HEK293 (cell line): ENCODE results near the gene IL11.

Source experiments
- CTCF ChIA-PET: fragments of 350-600 bp; formaldehyde crosslinking; extraction: SDS; loops from one replicate; lab custom pipeline; 2021; ENCODE audit warnings: antibody characterized with exemption; lab: Yijun Ruan, JAX
- POLR2A ChIA-PET: fragments of 300-600 bp; formaldehyde crosslinking; extraction: SDS; loops from one replicate; lab custom pipeline; 2020; ENCODE audit warnings: antibody characterized with exemption, inconsistent platforms; lab: Yijun Ruan, JAX
- H3K27ac ChIP-seq: fragments of 200-500 bp; sonication (Bioruptor generic); 2 replicates; pipeline ENCODE4 v1.5.1; 2014; ENCODE audit warnings: low read depth, low read length, control low read depth, inconsistent platforms; ENCODE audit errors: extremely low read depth
- H3K36me3 ChIP-seq, 2 experiments: fragments of 200-500 bp in 1 of 2; sonication (Bioruptor generic) in 1 of 2; 1 replicate in 1 of 2; 2 replicates in 1 of 2; pipeline ENCODE4 v1.5.1; 2014 to 2017; ENCODE audit warnings: inconsistent platforms in 2 of 2, low read length in 2 of 2; ENCODE audit not compliant: control insufficient read depth in 2 of 2, insufficient read depth in 1 of 2
- H3K4me1 ChIP-seq: fragments of 200-500 bp; sonication (Bioruptor generic); 2 replicates; pipeline ENCODE4 v1.5.1; 2014; ENCODE audit warnings: mild to moderate bottlenecking, low read length, inconsistent platforms; ENCODE audit not compliant: control insufficient read depth, insufficient read depth
- H3K4me3 ChIP-seq: 2 replicates; pipeline ENCODE4 v1.5.1; 2011; ENCODE audit warnings: low read depth, mild to moderate bottlenecking, control low read depth, low read length, moderate library complexity
- H3K9me3 ChIP-seq: fragments of 200-500 bp; sonication (Bioruptor generic); 2 replicates; pipeline ENCODE4 v1.5.1; 2014; ENCODE audit warnings: low read depth, low read length, inconsistent platforms; ENCODE audit not compliant: control insufficient read depth, insufficient read depth
- BCL11B ChIP-seq: fragments of 450-650 bp; formaldehyde crosslinking; IDR thresholded peaks from 2 replicates; pipeline ENCODE4 v1.5.1; 2016; ENCODE audit warnings: low read depth, missing biosample characterization, missing genetic modification characterization
- IKZF3 ChIP-seq: fragments of 450-650 bp; IDR thresholded peaks from 2 replicates; pipeline ENCODE4 v1.5.0; 2018; ENCODE audit warnings: missing biosample characterization, mild to moderate bottlenecking, missing genetic modification characterization, moderate library complexity
- INSM2 ChIP-seq: fragments of 450-650 bp; formaldehyde crosslinking; IDR thresholded peaks from 2 replicates; pipeline ENCODE4 v1.5.1; 2016; ENCODE audit warnings: missing biosample characterization, missing genetic modification characterization
- OSR2 ChIP-seq: fragments of 450-650 bp; formaldehyde crosslinking; IDR thresholded peaks from 2 replicates; pipeline ENCODE4 v1.5.1; 2016; ENCODE audit warnings: missing biosample characterization, missing genetic modification characterization
- PATZ1 ChIP-seq: fragments of 450-650 bp; formaldehyde crosslinking; IDR thresholded peaks from 2 replicates; pipeline ENCODE4 v1.5.1; 2016; ENCODE audit warnings: missing biosample characterization, missing genetic modification characterization
- REPIN1 ChIP-seq: fragments of 450-650 bp; formaldehyde crosslinking; IDR thresholded peaks from 2 replicates; pipeline ENCODE4 v1.5.1; 2017; ENCODE audit warnings: missing biosample characterization, missing genetic modification characterization, low read depth
- SP2 ChIP-seq: fragments of 450-650 bp; formaldehyde crosslinking; IDR thresholded peaks from 2 replicates; pipeline ENCODE4 v1.5.1; 2016; ENCODE audit warnings: missing biosample characterization, missing genetic modification characterization
- ZBTB44 ChIP-seq: fragments of 450-650 bp; IDR thresholded peaks from 2 replicates; pipeline ENCODE4 v1.5.1; 2018; ENCODE audit warnings: missing biosample characterization, mild to moderate bottlenecking, missing genetic modification characterization
- ZIC2 ChIP-seq: fragments of 450-650 bp; formaldehyde crosslinking; IDR thresholded peaks from 2 replicates; pipeline ENCODE4 v1.5.1; 2016; ENCODE audit warnings: missing biosample characterization, missing genetic modification characterization
- ZNF121 ChIP-seq: fragments of 450-650 bp; formaldehyde crosslinking; IDR thresholded peaks from 2 replicates; pipeline ENCODE4 v1.5.1; 2016; ENCODE audit warnings: missing biosample characterization, missing genetic modification characterization
- ZNF132 ChIP-seq: fragments of 450-650 bp; formaldehyde crosslinking; IDR thresholded peaks from 2 replicates; pipeline ENCODE4 v1.5.1; 2017; ENCODE audit warnings: missing biosample characterization, missing genetic modification characterization, borderline replicate concordance
- ZNF146 ChIP-seq: fragments of 450-650 bp; formaldehyde crosslinking; IDR thresholded peaks from 2 replicates; pipeline ENCODE4 v1.5.1; 2016; ENCODE audit warnings: missing biosample characterization, missing genetic modification characterization
- ZNF211 ChIP-seq: fragments of 450-650 bp; formaldehyde crosslinking; IDR thresholded peaks from 2 replicates; pipeline ENCODE4 v1.5.1; 2016; ENCODE audit warnings: low read depth, missing biosample characterization, missing genetic modification characterization
- ZNF324 ChIP-seq: fragments of 450-650 bp; formaldehyde crosslinking; IDR thresholded peaks from 2 replicates; pipeline ENCODE4 v1.5.1; 2016; ENCODE audit warnings: missing biosample characterization, missing genetic modification characterization
- ZNF335 ChIP-seq: fragments of 450-650 bp; formaldehyde crosslinking; conservative IDR thresholded peaks from 2 replicates; pipeline ENCODE4 v1.5.1; 2016; ENCODE audit warnings: missing biosample characterization, missing genetic modification characterization
- ZNF391 ChIP-seq: fragments of 450-650 bp; formaldehyde crosslinking; IDR thresholded peaks from 2 replicates; pipeline ENCODE4 v1.5.1; 2016; ENCODE audit warnings: low read depth, missing biosample characterization, missing genetic modification characterization, borderline replicate concordance
- ZNF423 ChIP-seq: fragments of 450-650 bp; formaldehyde crosslinking; IDR thresholded peaks from 2 replicates; pipeline ENCODE4 v1.5.1; 2016; ENCODE audit warnings: missing biosample characterization, missing genetic modification characterization
- ZNF433 ChIP-seq: fragments of 450-650 bp; formaldehyde crosslinking; IDR thresholded peaks from 2 replicates; pipeline ENCODE4 v1.5.1; 2016; ENCODE audit warnings: missing biosample characterization, missing genetic modification characterization, low read depth
- ZNF548 ChIP-seq: fragments of 450-650 bp; formaldehyde crosslinking; IDR thresholded peaks from 2 replicates; pipeline ENCODE4 v1.5.1; 2016; ENCODE audit warnings: missing biosample characterization, missing genetic modification characterization
- ZNF624 ChIP-seq: fragments of 450-650 bp; formaldehyde crosslinking; IDR thresholded peaks from 2 replicates; pipeline ENCODE4 v1.5.1; 2017; ENCODE audit warnings: missing biosample characterization, missing genetic modification characterization
- ZNF626 ChIP-seq: fragments of 450-650 bp; sonication (Bioruptor Pico); formaldehyde crosslinking; IDR thresholded peaks from 2 replicates; pipeline ENCODE4 v1.5.1; 2018; ENCODE audit warnings: missing biosample characterization, missing genetic modification characterization, inconsistent platforms
- ZNF629 ChIP-seq: fragments of 450-650 bp; formaldehyde crosslinking; IDR thresholded peaks from 2 replicates; pipeline ENCODE4 v1.5.1; 2017; ENCODE audit warnings: missing biosample characterization, missing genetic modification characterization
- ZNF660 ChIP-seq: fragments of 450-650 bp; IDR thresholded peaks from 2 replicates; pipeline ENCODE4 v1.5.1; 2018; ENCODE audit warnings: missing biosample characterization, mild to moderate bottlenecking, missing genetic modification characterization
- ZNF792 ChIP-seq: fragments of 450-650 bp; formaldehyde crosslinking; IDR thresholded peaks from 2 replicates; pipeline ENCODE4 v1.5.1; 2016; ENCODE audit warnings: missing biosample characterization, missing genetic modification characterization
- ZNF837 ChIP-seq: fragments of 450-650 bp; formaldehyde crosslinking; IDR thresholded peaks from 2 replicates; pipeline ENCODE4 v1.5.1; 2016; ENCODE audit warnings: missing biosample characterization, missing genetic modification characterization
- ZNF843 ChIP-seq: fragments of 450-650 bp; formaldehyde crosslinking; IDR thresholded peaks from 2 replicates; pipeline ENCODE4 v1.5.1; 2016; ENCODE audit warnings: missing biosample characterization, missing genetic modification characterization
- ZSCAN30 ChIP-seq: fragments of 450-650 bp; IDR thresholded peaks from 2 replicates; pipeline ENCODE4 v1.5.1; 2018; ENCODE audit warnings: missing biosample characterization, mild to moderate bottlenecking, missing genetic modification characterization, moderate library complexity
- ZSCAN5A ChIP-seq: fragments of 450-650 bp; formaldehyde crosslinking; IDR thresholded peaks from 2 replicates; pipeline ENCODE4 v1.5.1; 2016; ENCODE audit warnings: missing biosample characterization, missing genetic modification characterization

IL11 gene

GRCh38 chr19:55348317-55349034 lies 21.8 kb downstream of the IL11 start:
- CTCF ChIA-PET = interaction anchor here (0.6 to 3.8 kb wide), 3 partner anchors 10 to 207 kb away, joined by 4 to 22 read pairs (median 6); no protein-coding TSS in a partner anchor
- no peaks in the 10 kb centered on the region for H3K9me3 ChIP-seq
- no peak overlapping the region for H3K27ac ChIP-seq
- no peak overlapping the region for H3K4me3 ChIP-seq
- POLR2A ChIA-PET = interaction anchor here (0.6 to 7.7 kb wide), 9 partner anchors 9 to 89 kb away, joined by 3 to 95 read pairs (median 4); partner anchors contain the start of genes BRSK1, KMT5C, PPP6R1 and RPL28
- H3K36me3 ChIP-seq = peaks cover 0 to 38% of the 10 kb centered on the region in 2 experiments; a peak in 2 of 3 replicates
- H3K4me1 ChIP-seq = peaks cover 5% of the 10 kb centered on the region; the same call in 1 of the 2 replicates
- TF ChIP-seq ZIC2 (peak; percentile 63), ZSCAN5A (tag by site-specific recombination) (no peak), ZNF624 (tag by site-specific recombination) (no peak), SP2 (tag by site-specific recombination) (no peak), IKZF3 (tag by site-specific recombination) (no peak), ZNF423 (tag by site-specific recombination) (no peak), ZNF548 (tag by site-specific recombination) (no peak), ZNF132 (tag by site-specific recombination) (no peak), ZNF211 (no peak), ZNF433 (tag by site-specific recombination) (no peak), PATZ1 (tag by site-specific recombination) (peak; percentile 11; the same call in 1 of the 2 replicates), ZNF660 (tag by site-specific recombination) (no peak), ZNF792 (tag by site-specific recombination) (no peak), ZNF146 (tag by site-specific recombination) (no peak), ZSCAN30 (no peak), ZNF629 (tag by site-specific recombination) (no peak), ZNF335 (tag by site-specific recombination) (peak; percentile 81), ZNF324 (tag by site-specific recombination) (no peak), ZNF121 (no peak), ZNF391 (no peak), ZNF843 (no peak), BCL11B (tag by site-specific recombination) (no peak), ZBTB44 (no peak), ZNF837 (tag by site-specific recombination) (no peak), REPIN1 (tag by site-specific recombination) (no peak), OSR2 (no peak), ZNF626 (no peak), INSM2 (no peak)
